Measurements from ENCODE around the gene IL1RL1.

Gene IL1RL1

DNA sequence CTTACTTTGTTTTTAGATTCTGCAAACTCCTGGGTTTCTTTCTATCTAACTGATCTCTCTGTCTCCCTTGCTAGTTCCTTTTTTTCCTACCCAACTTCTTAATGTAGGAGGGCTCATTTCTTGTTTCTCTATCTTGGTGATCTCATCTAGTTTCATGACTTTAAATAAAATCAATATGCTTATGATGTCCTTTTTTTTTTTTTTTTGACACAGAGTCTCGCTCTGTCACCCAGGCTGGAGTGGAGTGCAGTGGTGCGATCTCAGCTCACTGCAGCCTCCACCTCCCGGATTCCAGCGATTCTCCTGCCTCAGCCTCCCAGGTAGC lies 42.2 kb upstream of the IL1RL1 start:
- TF ChIP-seq, protein P1, sequence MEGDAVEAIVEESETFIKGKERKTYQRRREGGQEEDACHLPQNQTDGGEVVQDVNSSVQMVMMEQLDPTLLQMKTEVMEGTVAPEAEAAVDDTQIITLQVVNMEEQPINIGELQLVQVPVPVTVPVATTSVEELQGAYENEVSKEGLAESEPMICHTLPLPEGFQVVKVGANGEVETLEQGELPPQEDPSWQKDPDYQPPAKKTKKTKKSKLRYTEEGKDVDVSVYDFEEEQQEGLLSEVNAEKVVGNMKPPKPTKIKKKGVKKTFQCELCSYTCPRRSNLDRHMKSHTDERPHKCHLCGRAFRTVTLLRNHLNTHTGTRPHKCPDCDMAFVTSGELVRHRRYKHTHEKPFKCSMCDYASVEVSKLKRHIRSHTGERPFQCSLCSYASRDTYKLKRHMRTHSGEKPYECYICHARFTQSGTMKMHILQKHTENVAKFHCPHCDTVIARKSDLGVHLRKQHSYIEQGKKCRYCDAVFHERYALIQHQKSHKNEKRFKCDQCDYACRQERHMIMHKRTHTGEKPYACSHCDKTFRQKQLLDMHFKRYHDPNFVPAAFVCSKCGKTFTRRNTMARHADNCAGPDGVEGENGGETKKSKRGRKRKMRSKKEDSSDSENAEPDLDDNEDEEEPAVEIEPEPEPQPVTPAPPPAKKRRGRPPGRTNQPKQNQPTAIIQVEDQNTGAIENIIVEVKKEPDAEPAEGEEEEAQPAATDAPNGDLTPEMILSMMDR (IDR thresholded peaks at IDR 0.05; ENCODE audit: low read depth, low read length) = no peak
- DNase-seq (ENCODE audit: extremely low read depth, low read depth) = no peak

DNA sequence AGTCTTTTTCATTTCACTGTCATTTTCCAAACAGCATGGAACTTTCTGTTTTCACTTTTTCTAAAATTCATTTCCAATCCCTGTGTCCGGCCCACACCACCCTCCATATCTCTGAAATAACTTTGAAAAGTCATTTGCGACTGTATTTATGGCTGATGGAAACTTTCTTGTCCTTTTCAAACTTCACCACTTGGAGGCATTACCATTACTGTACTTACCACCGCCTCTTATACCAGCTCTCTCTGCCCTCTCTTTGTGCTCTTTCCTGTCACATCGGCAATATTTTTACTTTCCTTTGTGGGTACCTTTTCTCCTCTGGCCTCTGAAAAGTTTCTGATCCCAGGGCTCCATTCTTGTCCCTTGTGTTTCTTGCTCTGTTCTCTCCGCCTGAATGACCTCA lies 39.5 kb upstream of the IL1RL1 start:
- DNase-seq (ENCODE audit: extremely low read depth, low read depth) = no peak
- TF ChIP-seq, protein P1 (IDR thresholded peaks at IDR 0.05; ENCODE audit: low read depth, low read length) = no peak

DNA sequence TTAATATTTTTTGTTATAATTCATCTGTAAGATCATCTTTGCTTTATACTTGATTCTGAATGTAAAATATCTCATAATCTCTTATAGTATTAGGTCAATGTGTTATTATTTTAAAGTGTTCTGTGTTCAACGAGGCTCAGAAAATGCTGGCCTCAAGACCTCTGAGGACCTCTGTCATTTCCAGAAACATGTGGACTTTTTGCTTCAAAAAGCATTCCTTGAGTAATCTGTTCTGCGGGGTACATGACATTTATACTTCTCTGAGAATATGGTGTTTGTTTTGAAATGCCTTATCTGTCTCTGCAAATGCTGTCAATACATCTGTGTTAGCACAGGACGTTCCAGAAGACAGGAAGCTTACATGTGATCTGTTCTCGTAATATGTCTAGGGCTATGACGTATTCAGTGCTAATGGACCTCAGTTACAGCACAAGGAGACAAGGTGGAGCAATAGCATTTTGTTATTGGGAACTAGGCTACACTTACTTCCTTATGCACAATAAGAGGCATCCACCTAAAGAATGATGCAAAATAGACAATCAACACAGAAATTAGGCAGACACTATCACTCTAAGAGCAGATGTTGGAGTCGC lies 37.6 kb upstream of the IL1RL1 start:
- TF ChIP-seq, protein P1 (IDR thresholded peaks at IDR 0.05; ENCODE audit: low read depth, low read length) = no peak
- DNase-seq (ENCODE audit: extremely low read depth, low read depth) = no peak

DNA sequence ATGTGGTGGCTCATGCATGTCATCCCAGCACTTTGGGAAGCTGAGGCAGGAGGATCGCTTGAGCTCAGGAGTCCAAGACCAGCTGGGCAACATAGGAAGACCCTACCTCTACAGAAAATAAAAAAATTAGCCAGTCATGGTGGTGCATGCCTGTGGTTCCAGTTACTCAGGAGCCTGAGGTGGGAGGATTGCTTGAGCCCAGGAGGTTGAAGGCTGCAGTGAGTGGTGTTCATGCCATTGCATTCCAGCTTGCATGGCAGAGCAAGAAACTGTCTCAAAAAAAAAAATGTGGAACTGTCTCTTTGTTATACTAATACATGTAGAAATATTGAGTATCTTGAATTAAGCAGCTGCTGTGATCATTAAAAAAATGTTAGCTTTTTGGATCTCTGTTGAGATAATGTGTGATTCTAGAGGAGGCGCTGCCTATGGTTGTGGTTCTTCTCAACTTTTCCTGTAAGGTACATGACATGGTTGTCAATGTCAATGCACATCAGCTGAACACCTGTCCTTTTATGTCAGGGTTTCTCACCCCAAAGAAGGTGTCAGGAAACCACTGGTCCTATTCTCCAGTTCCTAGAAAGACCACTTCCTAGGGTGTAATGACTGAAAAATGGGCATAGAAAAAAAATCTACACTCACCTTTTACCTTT lies 34.7 kb upstream of the IL1RL1 start:
- DNase-seq (ENCODE audit: extremely low read depth, low read depth) = no peak
- TF ChIP-seq, protein P1 (IDR thresholded peaks at IDR 0.05; ENCODE audit: low read depth, low read length) = no peak

DNA sequence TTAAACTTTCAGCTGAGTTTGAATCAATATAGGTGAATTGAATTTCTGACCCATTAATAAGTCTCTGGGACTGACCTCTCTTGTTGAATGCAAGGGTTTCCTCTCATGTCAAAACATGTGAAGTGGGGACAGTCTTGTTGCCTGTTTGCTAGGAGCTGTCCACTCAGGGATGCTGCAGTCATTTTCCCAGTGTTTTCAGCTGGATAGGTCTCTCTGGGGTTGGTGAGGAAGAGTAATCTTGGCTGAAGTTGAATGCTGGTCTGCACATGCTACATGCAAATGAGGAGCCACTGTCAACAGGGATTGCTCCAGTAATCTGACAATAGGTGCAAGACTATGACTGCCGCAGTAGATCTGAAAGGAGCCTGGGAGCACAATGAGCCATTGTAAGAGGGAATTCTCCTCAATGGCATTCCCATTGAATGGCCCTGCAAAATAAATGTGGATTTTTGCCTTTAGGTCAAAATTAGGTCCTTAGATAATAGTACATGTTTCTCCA lies 34.1 kb upstream of the IL1RL1 start:
- DNase-seq (ENCODE audit: extremely low read depth, low read depth) = no peak
- TF ChIP-seq, protein P1 (IDR thresholded peaks at IDR 0.05; ENCODE audit: low read depth, low read length) = no peak

DNA sequence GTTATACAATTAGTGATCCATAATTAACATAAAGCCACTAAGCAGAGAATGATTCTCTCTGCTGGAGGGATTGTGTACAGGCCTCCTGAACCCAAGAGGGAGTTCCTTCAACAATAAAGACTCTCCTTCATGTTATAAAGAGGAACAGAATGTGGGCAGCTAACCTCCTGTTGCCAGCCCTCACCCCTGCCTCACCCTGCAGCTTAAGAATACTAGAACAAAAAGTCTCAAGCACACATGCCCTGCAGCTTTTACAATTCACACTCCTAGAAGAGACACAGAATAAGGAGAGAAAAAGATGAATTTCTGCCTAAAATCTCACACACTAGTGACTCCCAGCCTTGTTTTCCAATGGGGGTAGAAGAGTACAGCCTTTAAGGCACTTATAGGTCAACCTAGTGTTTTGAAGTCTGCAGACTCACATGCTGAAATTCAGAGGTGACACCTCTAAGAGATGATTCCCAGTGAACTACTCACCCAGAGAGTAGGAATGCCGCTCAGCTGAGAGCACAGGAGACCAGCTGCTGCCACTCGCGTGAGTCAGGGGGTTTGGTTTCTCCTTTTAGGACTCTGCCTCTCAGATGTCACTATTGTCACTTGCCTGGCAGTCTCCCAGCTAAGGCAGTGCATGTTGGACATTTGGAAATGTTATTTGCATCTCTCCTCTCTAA lies 32.5 kb upstream of the IL1RL1 start:
- TF ChIP-seq, protein P1 (IDR thresholded peaks at IDR 0.05; ENCODE audit: low read depth, low read length) = no peak
- DNase-seq (ENCODE audit: extremely low read depth, low read depth) = no peak

DNA sequence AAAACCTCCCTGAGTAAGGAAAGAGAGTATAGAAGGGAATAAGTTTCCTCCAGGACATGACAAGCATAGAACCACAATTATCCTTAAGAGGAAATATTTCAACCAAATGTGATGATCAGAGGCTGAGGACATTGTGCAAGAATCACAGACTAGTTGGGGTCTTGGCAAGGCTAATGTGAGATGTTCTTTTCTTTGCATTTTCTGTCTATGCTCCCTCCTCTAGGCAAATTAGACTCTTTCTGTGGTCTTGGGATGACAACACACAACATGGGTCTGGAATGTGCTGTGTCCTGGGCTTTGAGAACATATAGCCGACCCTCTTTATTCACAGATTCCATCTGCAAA lies 32.0 kb upstream of the IL1RL1 start:
- DNase-seq (ENCODE audit: extremely low read depth, low read depth) = no peak
- TF ChIP-seq, protein P1 (IDR thresholded peaks at IDR 0.05; ENCODE audit: low read depth, low read length) = no peak

Data from AG09319 (cell line).